Measurements from ENCODE around the gene DNAJA3.

DNA sequence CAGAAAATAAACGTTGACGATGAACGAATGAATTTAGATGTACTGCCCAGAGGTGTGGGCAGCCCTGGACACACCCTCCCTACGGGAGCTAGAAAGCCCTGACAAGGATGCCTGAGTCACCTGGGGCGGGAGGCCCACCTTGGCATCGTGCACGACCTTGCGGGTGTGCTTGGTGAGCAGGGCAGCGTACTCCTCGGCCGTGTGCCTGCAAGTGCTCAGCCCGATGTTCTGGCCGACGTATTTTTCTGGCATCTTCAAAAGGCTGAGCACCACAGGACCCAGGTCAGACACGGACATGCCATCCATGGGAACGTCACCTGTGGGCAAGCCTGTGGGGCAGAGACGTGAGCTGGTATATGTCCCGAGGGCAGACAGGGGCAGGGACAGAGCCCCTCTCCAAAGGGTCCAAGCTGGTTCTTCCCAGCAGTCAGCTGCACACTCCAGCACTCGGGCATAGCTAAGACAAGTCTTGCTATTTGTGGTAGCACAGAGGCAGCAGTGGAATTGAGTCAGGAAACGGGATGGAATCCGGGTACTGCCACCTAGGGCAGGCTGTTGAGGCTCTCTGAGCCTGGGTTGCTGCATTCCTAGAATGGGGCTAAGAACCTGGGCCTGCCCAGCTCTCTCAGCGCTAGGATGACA is 38.0 kb downstream of the DNAJA3 start:
- TF ChIP-seq, protein P1, sequence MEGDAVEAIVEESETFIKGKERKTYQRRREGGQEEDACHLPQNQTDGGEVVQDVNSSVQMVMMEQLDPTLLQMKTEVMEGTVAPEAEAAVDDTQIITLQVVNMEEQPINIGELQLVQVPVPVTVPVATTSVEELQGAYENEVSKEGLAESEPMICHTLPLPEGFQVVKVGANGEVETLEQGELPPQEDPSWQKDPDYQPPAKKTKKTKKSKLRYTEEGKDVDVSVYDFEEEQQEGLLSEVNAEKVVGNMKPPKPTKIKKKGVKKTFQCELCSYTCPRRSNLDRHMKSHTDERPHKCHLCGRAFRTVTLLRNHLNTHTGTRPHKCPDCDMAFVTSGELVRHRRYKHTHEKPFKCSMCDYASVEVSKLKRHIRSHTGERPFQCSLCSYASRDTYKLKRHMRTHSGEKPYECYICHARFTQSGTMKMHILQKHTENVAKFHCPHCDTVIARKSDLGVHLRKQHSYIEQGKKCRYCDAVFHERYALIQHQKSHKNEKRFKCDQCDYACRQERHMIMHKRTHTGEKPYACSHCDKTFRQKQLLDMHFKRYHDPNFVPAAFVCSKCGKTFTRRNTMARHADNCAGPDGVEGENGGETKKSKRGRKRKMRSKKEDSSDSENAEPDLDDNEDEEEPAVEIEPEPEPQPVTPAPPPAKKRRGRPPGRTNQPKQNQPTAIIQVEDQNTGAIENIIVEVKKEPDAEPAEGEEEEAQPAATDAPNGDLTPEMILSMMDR (IDR thresholded peaks at IDR 0.05): no peak
- TF ChIP-seq POLR2A (IDR thresholded peaks at IDR 0.05; ENCODE audit: low read depth) (no peak), POLR2AphosphoS5 (IDR thresholded peaks at IDR 0.05) (no peak), EP300 (IDR thresholded peaks at IDR 0.05) (no peak)
